Activated CD8-positive, alpha-beta memory T cell treated with anti-CD3 and anti-CD28 coated beads for 1 hour (primary cell): ENCODE data around the gene TMEM250.

Experiments
- DNase-seq, 2 donors: peaks; one replicate each; pipeline ENCODE4 v3.0.0-alpha.2; 2020; ENCODE audit warnings: low read depth in 1 of 2; ENCODE audit errors: extremely low read depth in 1 of 2

TMEM250 gene

DNA sequence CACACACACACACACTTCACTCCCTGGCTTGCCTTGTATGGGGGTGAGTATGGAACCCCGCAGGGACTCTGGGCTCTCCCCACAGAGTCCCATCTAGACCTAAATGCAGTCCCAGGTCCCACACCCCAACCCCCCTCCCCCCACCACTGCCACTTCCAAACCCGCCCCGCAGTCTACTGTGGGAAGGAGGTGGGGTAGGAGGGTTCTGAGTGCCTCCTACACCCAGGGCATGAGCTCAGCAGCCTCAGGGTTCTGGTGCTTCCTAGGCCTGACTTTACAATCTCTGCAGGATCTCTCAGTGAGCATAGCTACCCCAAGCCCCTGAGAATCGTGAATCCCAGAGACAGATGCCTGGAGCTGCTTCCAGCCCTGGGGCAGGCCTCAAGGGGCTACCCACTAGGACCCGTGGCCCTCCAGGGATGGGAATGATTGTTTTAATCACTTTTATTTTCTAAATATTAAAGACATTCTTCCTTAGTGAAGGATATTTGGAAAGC lies 22.1 kb downstream of the TMEM250 start:
- no peak for DNase-seq

DNA sequence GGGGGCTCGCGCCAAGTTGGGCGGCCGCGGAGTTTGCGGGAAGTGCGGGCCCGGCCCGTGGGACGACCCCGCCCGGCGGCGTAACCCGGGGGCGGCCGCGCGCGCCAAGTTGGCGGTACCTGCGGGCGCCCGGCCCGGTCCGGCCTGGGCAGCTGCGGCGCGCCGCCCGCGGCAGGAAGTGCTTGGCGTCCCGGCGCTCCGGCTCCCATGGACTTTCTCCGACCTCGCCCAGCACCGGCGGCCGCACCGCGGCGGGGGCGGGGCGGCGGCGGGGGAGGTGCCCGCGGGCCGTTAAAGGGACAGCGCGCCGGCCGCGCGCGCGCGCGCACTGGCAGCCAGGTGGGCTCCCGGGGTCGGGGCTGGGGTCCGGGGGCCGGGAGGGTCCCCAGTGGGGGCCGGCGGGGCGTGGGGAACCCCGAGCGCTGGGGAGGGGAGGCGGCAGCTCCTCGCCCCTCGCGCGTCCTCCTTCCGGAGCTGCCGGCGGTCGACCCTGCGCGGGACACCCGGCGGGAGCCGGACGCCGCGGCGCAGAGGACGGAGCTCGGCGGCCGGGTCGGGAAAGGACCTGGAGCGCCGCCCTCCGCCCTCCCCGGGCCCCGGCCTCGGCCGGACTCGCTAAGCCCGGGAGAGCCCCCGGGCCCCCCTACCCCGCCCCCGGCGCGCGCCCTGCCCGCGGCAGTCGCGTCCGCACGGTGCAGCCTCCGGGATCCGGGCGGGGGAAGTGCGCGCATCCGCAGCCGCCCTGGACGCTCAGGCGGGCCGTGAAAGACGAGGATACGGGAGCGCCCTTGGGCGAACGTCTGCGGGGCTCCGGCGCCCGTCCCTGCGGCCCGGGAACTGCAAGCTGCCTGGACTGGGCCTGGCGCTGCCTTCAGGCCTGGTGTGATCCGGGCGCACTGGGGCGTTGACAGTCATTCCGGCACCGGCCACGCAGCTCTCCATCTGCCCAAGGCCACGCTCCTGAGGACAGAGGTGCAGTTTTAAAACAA lies 23.3 kb downstream of the TMEM250 start, which contains the start of gene NACC2:
Gene NACC2 (minus strand): TSS at position 220 of the 989 bp plus-strand sequence. CDS start 44,768 bp downstream, outside the sequence.
- DNase-seq: no peak

DNA sequence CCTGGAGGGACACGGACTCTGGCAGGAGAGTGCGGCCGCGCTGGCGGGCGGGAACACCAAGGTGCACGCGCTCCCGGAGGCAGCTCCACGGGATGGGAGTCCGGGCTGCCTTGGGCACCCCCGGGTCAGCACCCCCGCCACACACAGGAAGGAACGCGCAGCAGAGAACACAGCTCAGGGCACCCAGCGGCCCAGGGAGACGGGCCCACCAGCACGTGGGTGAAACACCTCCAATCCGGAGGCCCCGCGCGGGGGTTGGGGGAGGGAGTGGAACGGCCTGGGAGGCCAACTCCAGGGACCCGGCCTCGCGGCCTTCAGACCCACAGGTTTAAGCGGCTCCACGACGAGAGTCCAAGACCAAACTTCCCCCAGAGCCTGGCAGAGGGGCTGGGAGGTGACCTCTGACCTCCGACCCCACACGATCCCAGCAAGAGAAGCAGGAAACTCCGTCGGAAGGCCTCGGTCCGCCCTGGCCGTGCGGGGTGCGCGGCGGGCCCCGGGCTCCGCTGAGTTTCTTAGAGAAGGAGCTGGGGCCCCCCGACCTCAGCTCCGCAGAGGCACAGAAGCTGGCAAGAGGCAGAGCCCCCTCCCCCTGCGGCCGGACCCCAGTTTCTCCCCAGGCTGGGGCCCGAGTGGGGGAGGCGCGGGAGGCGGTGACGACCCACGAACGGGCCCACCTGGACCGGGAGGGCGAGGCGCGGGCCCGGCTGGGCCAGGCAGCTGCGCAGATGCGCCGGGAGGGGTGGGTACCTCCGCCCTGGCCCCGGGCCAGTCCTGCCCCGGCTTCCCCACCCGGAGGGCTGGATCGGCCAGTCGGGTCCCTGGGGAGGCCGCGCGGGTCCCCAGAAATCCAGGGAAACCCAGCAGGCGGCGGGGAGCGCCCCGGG lies 24.4 kb downstream of the TMEM250 start:
- DNase-seq: peak in 1 of 2 donors; percentile 44

DNA sequence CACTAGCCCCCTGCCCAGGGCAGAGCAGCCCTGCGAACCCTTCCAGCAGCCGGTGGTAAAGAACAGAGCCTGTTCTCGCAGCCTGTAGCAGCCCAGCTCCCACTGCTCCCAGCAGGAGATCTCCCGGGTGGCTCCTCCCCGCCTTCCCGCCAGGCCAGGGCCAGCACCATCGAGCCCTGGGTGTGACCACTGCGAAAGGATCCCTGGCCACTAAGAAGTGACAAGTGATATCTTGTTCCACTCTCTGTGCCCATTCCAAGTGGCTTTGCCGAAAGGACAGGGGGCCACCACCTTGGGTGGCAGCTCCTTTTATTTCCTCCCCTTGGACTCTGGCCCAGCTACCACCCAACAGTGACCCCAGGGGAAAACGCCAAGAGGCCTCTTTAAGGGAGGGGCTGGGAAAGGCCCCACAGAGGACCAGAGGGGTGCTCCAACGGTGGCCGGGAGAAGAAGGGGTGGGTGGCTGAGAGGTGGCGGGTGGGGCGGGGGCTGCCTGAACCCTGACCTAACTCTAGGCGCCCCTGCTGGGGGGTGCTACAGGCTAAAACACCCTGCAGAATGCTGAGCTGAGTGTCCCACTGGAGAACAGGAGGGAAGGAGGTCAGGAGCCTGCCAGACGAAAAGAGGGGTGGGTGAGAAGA lies 25.2 kb downstream of the TMEM250 start:
- DNase-seq: no peak

DNA sequence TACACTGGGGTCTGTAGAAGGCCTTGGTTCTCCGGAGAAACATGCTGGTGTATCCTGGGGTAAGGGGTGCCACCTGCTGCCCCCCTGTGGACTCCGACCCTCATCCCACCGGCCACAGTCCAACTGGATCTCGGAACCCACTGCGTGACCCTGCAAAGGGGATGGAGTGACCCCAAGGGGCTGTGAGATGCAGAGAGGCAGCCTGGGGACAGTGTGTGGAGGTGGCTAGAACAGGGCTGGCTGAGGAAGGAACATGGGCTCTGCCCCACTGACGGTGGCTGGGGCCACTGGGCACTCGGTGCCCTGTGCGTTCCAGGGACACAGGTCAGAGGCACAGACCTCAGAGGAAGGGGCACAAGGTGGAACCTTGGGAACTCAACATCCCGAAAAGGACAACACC lies 25.9 kb downstream of the TMEM250 start:
- DNase-seq: no peak

DNA sequence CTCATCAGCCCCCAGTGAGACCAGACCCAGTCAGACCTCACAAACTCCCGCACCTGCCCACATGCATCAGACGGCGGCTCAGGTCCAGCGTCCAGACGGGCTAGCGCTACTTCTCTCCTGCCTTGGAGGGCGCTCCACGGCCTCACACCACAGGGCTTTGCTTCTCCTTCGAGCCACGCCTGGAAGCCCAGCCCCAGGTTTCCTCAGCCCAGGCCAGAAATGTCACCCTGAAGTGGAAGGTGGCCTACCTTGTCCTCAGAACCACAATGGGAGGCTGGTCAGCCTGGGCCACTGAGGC lies 26.4 kb downstream of the TMEM250 start:
- no peak for DNase-seq

DNA sequence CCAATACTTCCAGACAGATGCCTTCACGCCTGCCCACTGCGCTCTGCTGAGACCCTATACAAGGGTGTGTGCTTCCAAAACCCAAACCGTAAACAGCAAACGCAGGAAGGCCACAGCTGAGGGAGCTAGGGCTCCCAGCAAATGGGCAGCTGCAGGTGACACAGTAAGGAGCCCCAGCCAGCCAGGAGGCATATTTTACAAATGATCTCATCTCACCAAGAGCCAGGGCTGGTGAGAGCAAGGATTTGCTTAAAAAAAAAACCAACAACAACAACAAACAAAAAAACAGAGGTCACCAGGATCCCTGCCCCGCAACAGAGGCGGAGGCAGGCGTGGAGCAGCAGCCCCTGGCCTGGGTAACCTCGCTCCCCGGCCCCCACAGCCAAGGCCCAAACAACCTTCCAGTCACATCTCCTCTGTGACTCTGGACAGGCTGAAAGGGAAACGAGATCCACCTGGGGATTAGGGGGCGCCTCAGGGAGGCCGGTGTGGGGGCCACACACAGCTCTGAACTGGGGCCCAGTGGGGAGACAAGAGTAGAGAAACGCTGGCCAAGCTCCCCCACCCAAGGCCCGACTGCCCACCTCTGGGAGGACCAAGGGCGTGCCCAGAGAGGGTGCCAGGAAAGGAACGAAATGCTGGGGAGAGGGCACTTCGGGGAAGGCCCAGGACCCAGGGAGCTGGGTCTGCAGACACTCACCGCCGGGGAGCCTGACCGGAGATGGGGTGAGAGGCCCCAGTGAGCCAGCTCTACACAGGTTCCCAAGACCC lies 26.9 kb downstream of the TMEM250 start:
- DNase-seq: no peak

DNA sequence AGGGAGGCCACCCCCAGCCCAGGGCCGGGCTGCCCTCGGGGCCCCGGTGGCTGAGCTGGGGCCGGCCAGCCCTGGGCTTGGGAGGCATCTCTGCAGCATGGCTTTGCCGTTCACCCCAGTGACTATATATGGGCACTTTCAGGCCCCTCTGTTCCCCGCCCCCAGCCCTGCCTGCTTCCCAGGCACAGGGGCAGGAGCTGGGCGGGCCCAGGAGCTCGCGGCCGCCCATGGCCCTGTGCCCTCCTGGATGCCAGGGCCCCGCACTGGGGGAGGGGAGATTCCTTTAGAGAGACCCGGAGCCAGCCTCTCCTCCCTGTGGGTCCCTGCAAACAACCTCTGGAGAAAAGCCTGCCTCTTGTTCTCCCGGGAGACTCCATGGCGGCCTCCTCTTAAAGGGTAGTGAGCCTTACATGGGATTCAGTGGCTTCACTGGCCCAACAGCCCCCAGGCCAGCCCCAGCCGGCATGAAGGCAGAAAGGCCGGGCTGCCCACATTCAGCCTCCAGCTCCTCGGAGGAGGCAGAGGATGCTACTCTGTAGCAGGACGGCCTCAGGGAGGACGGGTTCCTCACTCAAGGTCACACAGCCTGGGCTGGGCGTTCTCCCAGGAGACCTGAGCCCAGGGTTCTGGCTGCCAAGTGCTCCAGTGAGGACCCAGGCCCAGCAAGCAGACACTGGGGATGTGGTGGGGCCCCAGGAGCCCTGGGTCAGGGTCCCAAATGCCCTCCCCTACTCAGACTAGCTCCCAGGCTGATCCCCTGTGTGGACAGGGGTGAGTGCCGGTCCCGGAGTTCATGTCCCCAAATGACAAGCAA lies 27.7 kb downstream of the TMEM250 start:
- DNase-seq: no peak

DNA sequence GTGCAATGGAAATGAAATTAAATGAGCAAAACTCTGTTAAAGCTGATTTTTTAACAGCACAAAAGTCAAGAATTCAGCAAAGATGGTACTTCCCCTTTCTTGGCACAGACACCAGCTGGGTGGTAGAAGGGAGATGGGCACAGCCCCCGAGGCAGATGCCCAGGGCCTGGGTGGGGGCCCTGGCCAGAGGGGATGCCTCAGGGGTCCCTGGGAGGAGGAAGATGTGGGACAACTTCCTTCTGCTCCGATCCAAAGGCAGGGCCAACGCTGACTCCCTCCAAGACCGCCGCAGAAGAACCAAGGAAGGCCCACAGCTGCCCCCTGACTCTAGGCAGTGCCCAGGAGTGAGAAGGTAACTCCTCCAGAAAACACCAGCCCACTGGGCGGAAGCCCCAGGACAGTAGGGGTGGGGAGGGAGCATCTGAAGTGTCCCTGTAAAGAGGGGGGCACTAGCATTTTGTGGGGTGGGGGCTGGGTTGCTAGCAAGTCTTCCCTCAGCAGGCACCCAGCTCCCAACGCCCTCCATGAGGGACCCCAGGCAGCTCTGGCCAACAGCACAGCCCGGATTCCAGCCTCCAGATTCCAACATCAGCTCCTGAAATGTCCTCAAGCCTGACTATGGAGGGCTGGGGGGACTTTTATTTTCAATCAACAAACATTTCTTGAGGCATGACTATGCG lies 28.5 kb downstream of the TMEM250 start:
- DNase-seq: no peak

DNA sequence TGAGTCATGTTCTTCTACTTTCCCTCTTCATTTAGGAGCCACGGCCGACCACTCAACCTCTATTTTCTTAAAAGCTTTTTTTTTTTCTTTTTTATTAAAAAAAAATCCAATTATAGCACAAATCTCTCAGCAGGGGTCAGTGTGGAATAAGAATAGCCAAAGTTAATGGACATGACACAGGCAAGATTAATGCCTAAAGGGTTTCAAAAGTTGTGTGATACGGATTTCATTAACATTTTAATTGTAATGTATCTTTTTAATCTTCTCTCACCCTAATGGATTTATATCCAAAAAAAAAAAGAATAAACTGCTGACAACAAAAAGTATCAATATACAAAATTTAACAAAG lies 29.0 kb downstream of the TMEM250 start:
- no peak for DNase-seq

DNA sequence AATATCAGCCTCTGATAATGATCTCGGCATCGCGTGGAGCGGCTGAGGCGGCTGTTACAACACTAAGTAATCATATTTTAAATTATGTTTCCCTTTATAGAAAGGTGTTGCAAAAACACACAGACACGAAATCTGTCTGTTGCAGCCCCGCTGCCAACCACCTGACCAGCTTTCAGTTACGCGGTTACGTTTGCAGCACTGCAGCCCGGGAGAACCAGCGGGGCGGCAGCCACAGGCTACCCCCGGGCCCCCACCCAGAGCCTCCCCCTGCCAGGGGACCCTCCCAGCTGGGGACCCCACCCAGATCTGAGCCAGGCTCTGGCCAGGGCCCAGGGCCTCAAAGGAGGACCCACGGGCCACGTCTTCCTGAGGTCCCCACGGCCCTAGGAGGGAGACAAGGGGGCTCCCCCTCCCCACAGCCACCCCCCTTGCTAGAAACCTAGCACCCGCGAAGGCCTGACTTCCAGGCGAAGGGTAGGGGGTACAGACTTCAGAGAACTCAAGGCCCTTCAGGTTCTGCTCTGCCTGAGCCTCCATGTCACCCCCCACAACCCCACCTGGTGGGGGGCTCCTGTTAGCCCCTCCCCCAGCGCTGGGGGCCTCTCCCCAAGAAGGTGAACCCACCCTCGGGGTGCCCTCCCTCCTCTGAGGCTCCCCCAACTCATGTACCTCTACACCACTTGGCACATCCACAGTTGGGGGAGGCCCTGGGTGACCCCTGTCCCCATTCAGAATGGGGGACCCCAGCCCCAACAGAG lies 29.6 kb downstream of the TMEM250 start:
- DNase-seq: no peak

DNA sequence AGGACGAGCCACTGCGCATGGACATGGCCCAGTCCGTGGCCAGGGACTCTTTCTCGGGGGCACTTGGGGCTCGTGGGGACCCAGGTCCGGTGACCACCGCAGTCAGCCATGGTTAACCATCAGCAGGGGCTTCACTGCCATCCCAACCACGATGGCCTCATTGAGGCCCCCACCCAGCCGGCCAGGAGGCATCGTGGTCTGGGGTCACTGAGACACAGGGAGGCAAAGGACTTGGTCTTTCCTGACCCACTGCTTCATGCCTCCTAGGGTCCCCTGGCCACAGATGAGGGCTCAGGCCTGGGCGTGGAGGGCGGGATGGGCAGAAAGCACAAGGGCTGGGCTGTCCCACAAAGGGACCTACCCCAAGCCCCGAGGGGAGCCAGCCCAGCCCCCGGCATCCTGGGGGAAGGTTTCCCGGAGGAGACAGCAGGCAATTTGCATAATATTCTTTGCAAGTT lies 30.2 kb downstream of the TMEM250 start:
- no peak for DNase-seq

DNA sequence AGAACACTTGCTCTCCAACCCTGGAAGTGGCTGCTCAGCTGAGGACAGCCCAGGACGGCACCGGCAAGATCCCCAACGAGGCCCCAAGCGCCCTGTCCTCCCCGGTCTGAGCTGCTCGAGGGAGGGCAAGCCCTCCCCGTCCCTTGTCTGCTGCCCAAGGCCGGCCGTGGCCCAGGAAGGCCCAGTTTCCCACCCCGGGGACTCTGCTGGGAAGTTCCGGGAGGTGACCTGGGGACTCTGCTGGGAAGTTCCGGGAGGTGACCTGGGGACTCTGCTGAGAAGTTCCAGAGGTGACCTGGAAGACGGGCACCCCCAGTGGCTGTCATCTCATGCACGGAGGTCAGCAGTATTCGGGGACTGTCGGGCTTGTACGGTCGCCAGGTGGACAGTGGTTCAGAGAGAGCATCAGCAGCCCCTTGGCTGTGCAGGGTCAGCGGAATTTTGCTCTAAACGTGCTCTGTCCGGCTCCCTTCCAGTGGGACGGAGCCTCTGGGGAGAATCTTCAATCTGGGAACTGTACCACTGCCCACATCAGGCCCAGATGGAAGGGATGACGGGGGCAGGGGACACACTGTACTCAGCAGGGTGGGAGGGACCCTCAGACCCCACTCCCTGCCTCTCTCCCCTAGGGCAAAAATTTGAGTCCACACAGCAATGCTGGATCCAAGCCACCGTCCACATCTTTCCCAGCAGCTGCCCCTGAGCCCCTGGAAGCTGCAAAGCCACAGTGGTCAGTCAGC lies 30.8 kb downstream of the TMEM250 start:
- no peak for DNase-seq

DNA sequence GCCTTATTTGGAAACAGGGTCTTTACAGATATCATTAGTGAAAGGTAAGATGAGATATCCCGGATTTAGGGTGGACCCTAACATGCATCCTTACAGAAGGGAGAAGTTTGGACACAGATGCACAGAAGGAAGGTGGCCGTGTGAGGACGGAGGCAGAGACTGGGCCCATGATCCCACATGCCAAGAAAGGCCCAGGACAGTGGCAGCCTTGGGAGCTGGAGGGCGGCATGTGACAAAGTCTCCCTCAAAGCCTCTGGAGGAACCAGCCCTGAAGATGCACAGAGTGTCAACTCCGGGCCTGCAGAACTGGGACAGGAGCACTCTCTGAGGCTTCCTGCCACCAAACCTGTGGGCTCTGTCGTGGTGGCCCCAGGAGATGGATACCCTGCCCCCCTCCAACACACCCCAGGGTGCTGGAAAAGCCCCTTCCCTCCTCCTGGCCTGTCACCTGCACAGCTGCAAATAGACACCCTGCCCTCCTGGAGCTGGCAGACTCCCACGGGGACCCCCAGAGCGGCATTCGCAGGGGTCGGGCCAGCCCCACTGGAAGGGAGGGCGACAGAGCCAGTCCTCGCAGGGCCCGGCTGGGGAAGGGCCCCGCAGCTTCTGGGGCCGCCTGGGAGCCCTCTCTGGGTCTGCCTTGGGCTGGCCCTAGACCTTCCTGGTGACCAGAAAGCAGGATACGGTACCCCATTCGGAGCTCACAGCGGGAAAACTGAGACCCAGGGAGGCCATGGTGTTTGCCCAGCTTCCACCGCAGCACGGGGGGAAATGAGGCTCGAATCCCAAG lies 31.5 kb downstream of the TMEM250 start:
- no peak for DNase-seq

DNA sequence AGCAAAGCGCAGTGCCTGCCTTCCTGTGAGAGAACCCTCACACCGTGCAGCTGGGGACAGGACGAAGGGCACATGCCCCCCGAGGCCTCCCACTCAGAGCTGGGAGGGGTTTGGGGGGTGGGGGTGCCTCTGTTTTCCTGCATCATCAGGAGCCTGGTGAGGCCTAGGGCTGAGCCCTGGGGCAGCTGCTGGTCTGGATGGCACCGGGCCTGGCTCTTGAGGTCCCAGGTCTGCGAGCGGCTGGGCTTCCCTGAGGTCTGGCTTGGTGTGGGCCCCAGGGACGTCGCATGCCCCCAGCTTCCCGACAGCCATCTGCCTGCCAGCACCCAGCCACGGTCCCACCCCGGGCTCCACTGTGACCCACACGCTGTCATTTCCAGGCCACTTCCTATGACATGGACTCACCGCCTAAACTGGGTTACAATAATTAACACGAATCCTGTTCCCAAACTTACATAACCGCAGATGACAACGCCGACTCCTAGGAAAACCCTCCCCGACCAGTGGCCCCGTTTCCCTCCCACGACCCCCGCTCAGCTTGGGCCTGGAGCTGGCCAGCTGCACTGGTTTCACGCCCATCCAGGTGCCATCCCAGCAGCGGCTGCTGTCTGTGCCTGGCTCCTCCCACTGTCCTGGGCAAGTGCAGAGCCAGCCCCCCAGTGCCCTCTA lies 32.3 kb downstream of the TMEM250 start:
- no peak for DNase-seq

DNA sequence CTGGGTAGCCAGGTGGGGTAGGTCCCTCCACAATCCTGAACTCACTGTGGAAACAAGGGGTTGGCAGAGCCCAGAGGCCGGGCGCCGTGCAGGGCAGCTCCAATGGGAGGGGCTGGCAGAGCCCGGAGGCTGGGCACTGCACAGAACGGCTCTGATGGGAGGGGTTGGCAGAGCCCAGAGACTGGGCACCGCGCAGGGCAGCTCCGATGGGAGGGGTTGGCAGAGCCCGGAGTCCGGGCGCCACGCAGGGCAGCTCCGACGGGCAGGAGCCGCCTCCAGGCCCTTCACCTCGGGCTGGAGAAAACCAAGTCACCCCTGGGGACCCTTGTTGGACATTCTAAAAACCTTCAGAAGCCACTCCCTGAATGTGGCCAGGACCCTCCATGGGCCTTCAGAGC lies 32.9 kb downstream of the TMEM250 start:
- no peak for DNase-seq
